Adipocyte (in vitro differentiated cells): ENCODE data around the gene NFIA.

Source experiments
- DNase-seq: peaks from one replicate; pipeline ENCODE4 v3.0.0-alpha.2; 2015; ENCODE audit warnings: low read depth
- H3K27me3 ChIP-seq: replicated peaks from 2 replicates; pipeline ENCODE4 v1.7.0; 2013; ENCODE audit warnings: mild to moderate bottlenecking, low read length, moderate library complexity; ENCODE audit not compliant: control insufficient read depth, insufficient read depth
- H3K36me3 ChIP-seq: 2 replicates; pipeline ENCODE4 v1.7.0; 2013; ENCODE audit warnings: low read length, mild to moderate bottlenecking, moderate library complexity; ENCODE audit not compliant: control insufficient read depth, insufficient read depth, severe bottlenecking
- H3K4me1 ChIP-seq: 2 replicates; pipeline ENCODE4 v1.7.0; 2013; ENCODE audit warnings: mild to moderate bottlenecking, low read length, moderate library complexity; ENCODE audit not compliant: control insufficient read depth, insufficient read depth
- H3K4me3 ChIP-seq: 2 replicates; pipeline ENCODE4 v1.7.0; 2013; ENCODE audit warnings: mild to moderate bottlenecking, low read length, moderate library complexity
- H3K9ac ChIP-seq: 2 replicates; pipeline ENCODE4 v1.7.0; 2013; ENCODE audit warnings: mild to moderate bottlenecking, low read length, moderate library complexity
- H3K9me3 ChIP-seq: 2 replicates; pipeline ENCODE4 v1.7.0; 2013; ENCODE audit warnings: mild to moderate bottlenecking, low read length, moderate library complexity; ENCODE audit not compliant: control insufficient read depth

NFIA gene

GRCh38 chr1:61151565-61151964 is 69.2 kb downstream of the NFIA start:
- H3K4me1 ChIP-seq = peaks cover 3% of the 10 kb centered on the region
- no peak for DNase-seq
- H3K4me3 ChIP-seq = no peak overlapping the region
- no peaks in the 10 kb centered on the region for H3K36me3 ChIP-seq
- no peaks in the 10 kb centered on the region for H3K27me3 ChIP-seq
- H3K9ac ChIP-seq = no peak overlapping the region
- no peaks in the 10 kb centered on the region for H3K9me3 ChIP-seq

- H3K36me3 ChIP-seq = no peaks in the 10 kb centered on the region
- peaks cover 8% of the 10 kb centered on the region for H3K4me1 ChIP-seq
- H3K27me3 ChIP-seq = no peaks in the 10 kb centered on the region
- no peak for DNase-seq
- no peak overlapping the region for H3K9ac ChIP-seq
- no peaks in the 10 kb centered on the region for H3K9me3 ChIP-seq
- no peak overlapping the region for H3K4me3 ChIP-seq
Measured at GRCh38 chr1:61152066-61152465, 69.7 kb downstream of the NFIA start.

DNA sequence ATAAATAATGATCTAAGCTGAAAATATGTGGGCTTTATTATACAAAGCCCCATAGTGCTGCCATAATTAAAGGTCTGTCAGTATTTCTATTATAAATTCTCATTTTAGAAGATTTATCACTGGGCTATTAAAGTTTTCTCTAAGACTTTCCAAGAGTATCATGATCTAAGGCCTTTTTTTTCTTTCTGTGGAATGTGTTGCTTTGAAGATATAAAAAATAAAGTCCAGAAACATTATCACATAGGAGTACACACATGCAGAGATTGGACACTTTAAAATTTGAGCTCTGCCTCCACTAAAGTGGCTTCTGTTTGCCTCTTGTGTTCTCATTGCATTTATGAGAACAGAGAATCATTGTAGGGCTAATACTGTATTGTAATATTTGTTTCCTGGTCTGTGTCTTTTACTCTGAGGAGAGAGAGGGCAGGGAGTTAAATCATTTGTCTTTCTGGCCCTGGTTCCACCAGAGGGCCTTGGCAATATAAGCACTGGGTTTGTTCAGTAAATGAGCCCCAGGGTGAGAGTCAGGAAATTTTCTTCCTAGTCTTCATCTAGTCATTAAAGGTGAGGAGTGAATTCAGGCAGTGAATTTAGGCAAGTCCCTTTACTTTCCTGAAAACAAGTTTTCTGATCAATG is 70.2 kb downstream of the NFIA start:
- no peaks in the 10 kb centered on the region for H3K9me3 ChIP-seq
- H3K4me1 ChIP-seq = peaks cover 13% of the 10 kb centered on the region
- H3K36me3 ChIP-seq = no peaks in the 10 kb centered on the region
- no peak overlapping the region for H3K9ac ChIP-seq
- DNase-seq = no peak
- H3K4me3 ChIP-seq = no peak overlapping the region
- H3K27me3 ChIP-seq = no peaks in the 10 kb centered on the region

GRCh38 chr1:61156576-61157467 is 74.5 kb downstream of the NFIA start:
- H3K36me3 ChIP-seq = peaks cover 4% of the 10 kb centered on the region

GRCh38 chr1:61157468-61157987 is 75.2 kb downstream of the NFIA start:
- Histone ChIP-seq H3K9me3 (no peaks in the 10 kb centered on the region), H3K4me1 (peaks cover 27% of the 10 kb centered on the region), H3K27me3 (no peaks in the 10 kb centered on the region), H3K9ac (peak overlapping the region; percentile 59), H3K36me3 (peaks cover 5% of the 10 kb centered on the region), H3K4me3 (peak overlapping the region; percentile 40)
- DNase-seq = peak; percentile 89

More at GRCh38 chr1:61156576-61157467, 74.5 kb downstream of the NFIA start:
- Histone ChIP-seq H3K27me3 (no peaks in the 10 kb centered on the region), H3K4me3 (peak overlapping the region; percentile 40), H3K9ac (peak overlapping the region; percentile 59), H3K9me3 (no peaks in the 10 kb centered on the region), H3K4me1 (peaks cover 25% of the 10 kb centered on the region)
- no peak for DNase-seq

GRCh38 chr1:61158591-61158990 is 76.2 kb downstream of the NFIA start:
- H3K36me3 ChIP-seq = peaks cover 5% of the 10 kb centered on the region
- no peaks in the 10 kb centered on the region for H3K27me3 ChIP-seq
- DNase-seq = no peak
- no peaks in the 10 kb centered on the region for H3K9me3 ChIP-seq
- peak overlapping the region; percentile 59 for H3K9ac ChIP-seq
- no peak overlapping the region for H3K4me3 ChIP-seq
- H3K4me1 ChIP-seq = peaks cover 38% of the 10 kb centered on the region

- H3K9ac ChIP-seq = no peak overlapping the region
- no peak overlapping the region for H3K4me3 ChIP-seq
- peaks cover 43% of the 10 kb centered on the region for H3K4me1 ChIP-seq
- H3K36me3 ChIP-seq = peaks cover 5% of the 10 kb centered on the region
- H3K9me3 ChIP-seq = no peaks in the 10 kb centered on the region
- DNase-seq = no peak
- no peaks in the 10 kb centered on the region for H3K27me3 ChIP-seq
Measured at GRCh38 chr1:61160526-61160925, 78.2 kb downstream of the NFIA start.

- Histone ChIP-seq H3K4me1 (peaks cover 29% of the 10 kb centered on the region), H3K4me3 (no peak overlapping the region), H3K9me3 (no peaks in the 10 kb centered on the region), H3K9ac (no peak overlapping the region), H3K27me3 (no peaks in the 10 kb centered on the region), H3K36me3 (peaks cover 5% of the 10 kb centered on the region)
- no peak for DNase-seq
Measured at GRCh38 chr1:61162520-61163258, 80.3 kb downstream of the NFIA start.

- H3K4me3 ChIP-seq = no peak overlapping the region
- H3K4me1 ChIP-seq = peaks cover 22% of the 10 kb centered on the region
- H3K27me3 ChIP-seq = no peaks in the 10 kb centered on the region
- no peak overlapping the region for H3K9ac ChIP-seq
- no peaks in the 10 kb centered on the region for H3K9me3 ChIP-seq
- no peak for DNase-seq
- peaks cover 5% of the 10 kb centered on the region for H3K36me3 ChIP-seq
Measured at GRCh38 chr1:61163355-61163754, 81.0 kb downstream of the NFIA start.

GRCh38 chr1:61165402-61165801 is 83.0 kb downstream of the NFIA start:
- Histone ChIP-seq H3K4me3 (no peak overlapping the region), H3K9ac (no peak overlapping the region), H3K9me3 (no peaks in the 10 kb centered on the region), H3K4me1 (peaks cover 23% of the 10 kb centered on the region), H3K36me3 (peaks cover 5% of the 10 kb centered on the region), H3K27me3 (no peaks in the 10 kb centered on the region)
- DNase-seq = no peak

DNA sequence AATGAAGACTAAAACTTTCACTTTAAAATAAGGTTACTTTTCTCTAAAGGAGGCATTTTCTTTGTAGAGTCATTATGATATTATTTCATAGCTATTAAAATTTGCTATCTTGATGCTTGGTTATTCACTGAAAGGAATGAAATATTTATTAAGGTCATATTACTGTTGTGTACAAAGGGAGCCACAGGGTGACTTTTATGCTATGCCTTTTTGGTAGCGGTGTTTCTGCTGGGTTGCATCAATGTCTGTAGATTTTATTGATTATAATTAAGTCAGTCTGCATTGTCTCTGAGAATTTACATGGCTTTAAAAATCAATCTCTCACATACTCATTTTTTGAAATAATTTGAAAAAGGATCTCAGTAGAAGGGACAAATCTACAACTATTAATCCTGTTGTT is 84.9 kb downstream of the NFIA start:
- Histone ChIP-seq H3K9me3 (no peaks in the 10 kb centered on the region), H3K36me3 (no peaks in the 10 kb centered on the region), H3K4me1 (peaks cover 40% of the 10 kb centered on the region), H3K4me3 (no peak overlapping the region), H3K27me3 (no peaks in the 10 kb centered on the region), H3K9ac (no peak overlapping the region)
- DNase-seq = no peak
